K562 (cell line): ENCODE results near the gene MGAT4B. TPM values are rescaled to one million over a fixed set of nuclear protein-coding genes. Genes with fewer than 3 reads are reported as not detected.

ENCODE experiments used
- BRF1 ChIP-seq: IDR thresholded peaks from 3 replicates; pipeline ENCODE4 v1.6.1; 2011; ENCODE audit warnings: borderline replicate concordance, mild to moderate bottlenecking; ENCODE audit not compliant: insufficient read length; ENCODE audit errors: extremely low read depth
- CC2D1A ChIP-seq: fragments of 450-650 bp; IDR thresholded peaks from 2 replicates; pipeline ENCODE4 v1.6.1; 2017; ENCODE audit warnings: mild to moderate bottlenecking
- ESRRA ChIP-seq: fragments of 450-650 bp; IDR thresholded peaks from 2 replicates; pipeline ENCODE4 v1.6.1; 2014; ENCODE audit warnings: low read depth, mild to moderate bottlenecking, moderate library complexity, borderline replicate concordance
- FOSL1 ChIP-seq: fragments of 200-800 bp; sonication (Bioruptor generic); conservative IDR thresholded peaks from 2 replicates; pipeline ENCODE4 v1.6.1; 2016; ENCODE audit warnings: missing genetic modification characterization, missing compliant biosample characterization
- JUND ChIP-seq, 2 experiments: IDR thresholded peaks; 2 replicates in 1 of 2; 3 replicates in 1 of 2; pipeline ENCODE4 v1.6.1; 2011; ENCODE audit warnings: borderline replicate concordance in 2 of 2, low read depth in 2 of 2, low read length in 2 of 2, improper control_type of control experiment in 1 of 2, missing biosample characterization in 1 of 2, missing genetic modification characterization in 1 of 2, missing genetic modification reagents in 1 of 2
- MBD2 ChIP-seq: sonication (generic); IDR thresholded peaks from 2 replicates; pipeline ENCODE4 v1.6.1; 2016; ENCODE audit warnings: low read depth, borderline replicate concordance
- NFIC ChIP-seq: fragments of 450-650 bp; IDR thresholded peaks from 2 replicates; pipeline ENCODE4 v1.6.1; 2017; ENCODE audit warnings: mild to moderate bottlenecking, inconsistent platforms
- NFIX ChIP-seq: fragments of 250-450 bp; sonication (Bioruptor Pico); IDR thresholded peaks from 2 replicates; pipeline ENCODE4 v1.4.0; 2020; ENCODE audit warnings: low read depth, mild to moderate bottlenecking, moderate library complexity
- PURB ChIP-seq: sonication (generic); formaldehyde crosslinking; IDR thresholded peaks from 2 replicates; pipeline ENCODE4 v1.9.0; 2021; ENCODE audit warnings: low read depth, mild to moderate bottlenecking, missing genetic modification reagents
- SREBF1 ChIP-seq: fragments of 150-350 bp; IDR thresholded peaks from 2 replicates; pipeline ENCODE4 v1.6.1; 2014; ENCODE audit warnings: antibody characterized with exemption, low read depth, low read length, borderline replicate concordance
- TAF1 ChIP-seq: IDR thresholded peaks from 2 replicates; pipeline ENCODE4 v1.6.1; 2011; ENCODE audit warnings: mild to moderate bottlenecking, low read length, moderate library complexity; ENCODE audit not compliant: insufficient read depth, control insufficient read depth, severe bottlenecking; ENCODE audit errors: extremely low read depth
- TOE1 ChIP-seq, 2 experiments: fragments of 450-650 bp in 1 of 2; sonication (generic) in 1 of 2; formaldehyde crosslinking in 1 of 2; IDR thresholded peaks; 2 replicates each; pipeline versions ENCODE4 v1.7.1 to v1.8.0; 2016 to 2022; ENCODE audit warnings: borderline replicate concordance in 2 of 2, mild to moderate bottlenecking in 2 of 2, antibody characterized with exemption in 1 of 2, inconsistent platforms in 1 of 2, low read depth in 1 of 2, missing genetic modification reagents in 1 of 2, moderate library complexity in 1 of 2
- TRIM28 ChIP-seq: fragments of 450-650 bp; IDR thresholded peaks from 2 replicates; pipeline ENCODE4 v1.6.1; 2017
- ZFX ChIP-seq: sonication (generic); formaldehyde crosslinking; IDR thresholded peaks from 2 replicates; pipeline ENCODE4 v1.8.0; 2022; ENCODE audit warnings: mild to moderate bottlenecking, missing genetic modification reagents, moderate library complexity
- ZNF212 ChIP-seq: fragments of 450-650 bp; formaldehyde crosslinking; IDR thresholded peaks from 2 replicates; pipeline ENCODE4 v1.4.0; 2020; ENCODE audit warnings: mild to moderate bottlenecking
- ZNF507 ChIP-seq: conservative IDR thresholded peaks from 2 replicates; pipeline ENCODE4 v1.6.1; 2017; ENCODE audit warnings: missing genetic modification characterization, missing compliant biosample characterization
- polyA plus RNA-seq, 8 experiments: library from polyadenylated mRNA; depleted of rRNA in 4 of 8; stranded (reverse) in 5 of 8; unstranded in 3 of 8; fragments of >200 nt; fragmentation: Nextera tagmentation in 2 of 8; fragmentation: Illumina TruSeq in 1 of 8; extraction: Ambion mirVana in 2 of 8; extraction: Trizol in 1 of 8; gene quantifications; 2 replicates each; pipeline versions ENCODE4 v1.2.1 to v1.2.3, GENCODE V29; 2011 to 2014; ENCODE audit warnings: inconsistent platforms in 1 of 8, missing spikeins in 1 of 8
- total RNA-seq, 7 experiments: library from RNA; depleted of rRNA in 6 of 7; stranded (reverse); fragments of >200 nt in 6 of 7; fragmentation: Illumina TruSeq in 2 of 7; extraction: Trizol in 2 of 7; gene quantifications; 2 replicates each; pipeline versions ENCODE4 v1.2.1 to v1.2.3, GENCODE V29; 2011 to 2021; ENCODE audit warnings: low replicate concordance in 1 of 7
- TF ChIP-seq, protein P1 (sequence below): fragments of 450-650 bp; formaldehyde crosslinking; IDR thresholded peaks from 2 replicates; pipeline ENCODE4 v1.4.0; 2022; ENCODE audit warnings: mild to moderate bottlenecking, moderate library complexity
- TF ChIP-seq, protein P2 (sequence below): fragments of 450-650 bp; IDR thresholded peaks from 2 replicates; pipeline ENCODE4 v1.6.1; 2016; ENCODE audit warnings: borderline replicate concordance
- TF ChIP-seq, protein P3 (sequence below): sonication (generic); formaldehyde crosslinking; IDR thresholded peaks from 2 replicates; pipeline ENCODE4 v1.8.0; 2023; ENCODE audit warnings: missing genetic modification reagents, mild to moderate bottlenecking, borderline replicate concordance

Gene MGAT4B
- total and polyA plus RNA-seq, 9 of the 15 experiments (the other 6 are each of a cell fraction or from before 2014, with no cell fraction given) = 0.34 to 133 (median 75.4) TPM

DNA sequence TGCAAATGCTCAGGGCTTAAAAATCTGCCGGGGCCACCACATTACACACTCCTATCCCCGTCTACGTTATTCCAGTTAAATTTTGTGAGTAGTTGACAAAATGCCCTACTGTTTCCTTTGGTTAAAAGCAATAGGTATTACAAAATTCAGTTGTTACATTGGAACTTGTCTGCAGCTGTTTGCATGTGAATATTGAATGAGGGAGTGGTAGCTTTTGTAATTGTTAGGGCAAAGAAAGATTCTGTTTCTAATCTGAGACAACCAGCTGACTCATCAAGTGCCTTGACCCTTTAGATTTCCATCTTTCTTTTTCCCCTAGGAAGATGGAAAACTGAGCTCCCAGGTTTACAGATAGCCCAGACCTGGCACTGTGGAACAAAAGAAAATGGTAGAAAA, 43.9 kb downstream of the MGAT4B start (continued):
- TF ChIP-seq, protein P1, sequence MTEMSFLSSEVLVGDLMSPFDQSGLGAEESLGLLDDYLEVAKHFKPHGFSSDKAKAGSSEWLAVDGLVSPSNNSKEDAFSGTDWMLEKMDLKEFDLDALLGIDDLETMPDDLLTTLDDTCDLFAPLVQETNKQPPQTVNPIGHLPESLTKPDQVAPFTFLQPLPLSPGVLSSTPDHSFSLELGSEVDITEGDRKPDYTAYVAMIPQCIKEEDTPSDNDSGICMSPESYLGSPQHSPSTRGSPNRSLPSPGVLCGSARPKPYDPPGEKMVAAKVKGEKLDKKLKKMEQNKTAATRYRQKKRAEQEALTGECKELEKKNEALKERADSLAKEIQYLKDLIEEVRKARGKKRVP (CRISPR knock-in tag) = no peak
- TF ChIP-seq SREBF1 = no peak
- TF ChIP-seq MBD2 = no peak
- TF ChIP-seq FOSL1 (tag) = peak; percentile 76
- peak; percentile 21; the same call in 1 of the 2 replicates for TF ChIP-seq JUND (IDR thresholded peaks at IDR 0.05; ENCODE audit: borderline replicate concordance, low read depth, low read length)
- peak; percentile 13; the same call in 1 of the 3 replicates for TF ChIP-seq JUND (tag; IDR thresholded peaks at IDR 0.05; ENCODE audit: borderline replicate concordance, low read depth, low read length)
- TF ChIP-seq PURB (CRISPR knock-in tag) = no peak
- TF ChIP-seq BRF1 = no peak
- no peak for TF ChIP-seq TOE1 (IDR thresholded peaks at IDR 0.05; ENCODE audit: borderline replicate concordance)
- TF ChIP-seq TOE1 (CRISPR knock-in tag; IDR thresholded peaks at IDR 0.05; ENCODE audit: borderline replicate concordance, low read depth) = no peak
- no peak for TF ChIP-seq ZFX (CRISPR knock-in tag)
- no peak for TF ChIP-seq TAF1
- no peak for TF ChIP-seq NFIC
- no peak for TF ChIP-seq ZNF507 (tag)
- no peak for TF ChIP-seq ESRRA
- TF ChIP-seq, protein P2, sequence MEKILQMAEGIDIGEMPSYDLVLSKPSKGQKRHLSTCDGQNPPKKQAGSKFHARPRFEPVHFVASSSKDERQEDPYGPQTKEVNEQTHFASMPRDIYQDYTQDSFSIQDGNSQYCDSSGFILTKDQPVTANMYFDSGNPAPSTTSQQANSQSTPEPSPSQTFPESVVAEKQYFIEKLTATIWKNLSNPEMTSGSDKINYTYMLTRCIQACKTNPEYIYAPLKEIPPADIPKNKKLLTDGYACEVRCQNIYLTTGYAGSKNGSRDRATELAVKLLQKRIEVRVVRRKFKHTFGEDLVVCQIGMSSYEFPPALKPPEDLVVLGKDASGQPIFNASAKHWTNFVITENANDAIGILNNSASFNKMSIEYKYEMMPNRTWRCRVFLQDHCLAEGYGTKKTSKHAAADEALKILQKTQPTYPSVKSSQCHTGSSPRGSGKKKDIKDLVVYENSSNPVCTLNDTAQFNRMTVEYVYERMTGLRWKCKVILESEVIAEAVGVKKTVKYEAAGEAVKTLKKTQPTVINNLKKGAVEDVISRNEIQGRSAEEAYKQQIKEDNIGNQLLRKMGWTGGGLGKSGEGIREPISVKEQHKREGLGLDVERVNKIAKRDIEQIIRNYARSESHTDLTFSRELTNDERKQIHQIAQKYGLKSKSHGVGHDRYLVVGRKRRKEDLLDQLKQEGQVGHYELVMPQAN = no peak
- no peak for TF ChIP-seq NFIX
- TF ChIP-seq ZNF212 (CRISPR knock-in tag) = no peak
- no peak for TF ChIP-seq CC2D1A
- TF ChIP-seq, protein P3, sequence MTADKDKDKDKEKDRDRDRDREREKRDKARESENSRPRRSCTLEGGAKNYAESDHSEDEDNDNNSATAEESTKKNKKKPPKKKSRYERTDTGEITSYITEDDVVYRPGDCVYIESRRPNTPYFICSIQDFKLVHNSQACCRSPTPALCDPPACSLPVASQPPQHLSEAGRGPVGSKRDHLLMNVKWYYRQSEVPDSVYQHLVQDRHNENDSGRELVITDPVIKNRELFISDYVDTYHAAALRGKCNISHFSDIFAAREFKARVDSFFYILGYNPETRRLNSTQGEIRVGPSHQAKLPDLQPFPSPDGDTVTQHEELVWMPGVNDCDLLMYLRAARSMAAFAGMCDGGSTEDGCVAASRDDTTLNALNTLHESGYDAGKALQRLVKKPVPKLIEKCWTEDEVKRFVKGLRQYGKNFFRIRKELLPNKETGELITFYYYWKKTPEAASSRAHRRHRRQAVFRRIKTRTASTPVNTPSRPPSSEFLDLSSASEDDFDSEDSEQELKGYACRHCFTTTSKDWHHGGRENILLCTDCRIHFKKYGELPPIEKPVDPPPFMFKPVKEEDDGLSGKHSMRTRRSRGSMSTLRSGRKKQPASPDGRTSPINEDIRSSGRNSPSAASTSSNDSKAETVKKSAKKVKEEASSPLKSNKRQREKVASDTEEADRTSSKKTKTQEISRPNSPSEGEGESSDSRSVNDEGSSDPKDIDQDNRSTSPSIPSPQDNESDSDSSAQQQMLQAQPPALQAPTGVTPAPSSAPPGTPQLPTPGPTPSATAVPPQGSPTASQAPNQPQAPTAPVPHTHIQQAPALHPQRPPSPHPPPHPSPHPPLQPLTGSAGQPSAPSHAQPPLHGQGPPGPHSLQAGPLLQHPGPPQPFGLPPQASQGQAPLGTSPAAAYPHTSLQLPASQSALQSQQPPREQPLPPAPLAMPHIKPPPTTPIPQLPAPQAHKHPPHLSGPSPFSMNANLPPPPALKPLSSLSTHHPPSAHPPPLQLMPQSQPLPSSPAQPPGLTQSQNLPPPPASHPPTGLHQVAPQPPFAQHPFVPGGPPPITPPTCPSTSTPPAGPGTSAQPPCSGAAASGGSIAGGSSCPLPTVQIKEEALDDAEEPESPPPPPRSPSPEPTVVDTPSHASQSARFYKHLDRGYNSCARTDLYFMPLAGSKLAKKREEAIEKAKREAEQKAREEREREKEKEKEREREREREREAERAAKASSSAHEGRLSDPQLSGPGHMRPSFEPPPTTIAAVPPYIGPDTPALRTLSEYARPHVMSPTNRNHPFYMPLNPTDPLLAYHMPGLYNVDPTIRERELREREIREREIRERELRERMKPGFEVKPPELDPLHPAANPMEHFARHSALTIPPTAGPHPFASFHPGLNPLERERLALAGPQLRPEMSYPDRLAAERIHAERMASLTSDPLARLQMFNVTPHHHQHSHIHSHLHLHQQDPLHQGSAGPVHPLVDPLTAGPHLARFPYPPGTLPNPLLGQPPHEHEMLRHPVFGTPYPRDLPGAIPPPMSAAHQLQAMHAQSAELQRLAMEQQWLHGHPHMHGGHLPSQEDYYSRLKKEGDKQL (CRISPR knock-in tag) = no peak
- no peak for TF ChIP-seq TRIM28
